ENCODE measurements around the gene CYP2E1. TPM values are rescaled to one million over a fixed set of nuclear protein-coding genes. Genes with fewer than 3 reads are reported as not detected.

The CYP2E1 gene
- polyA plus RNA-seq, 1 of the 3 experiments (the other 2 are of a cell fraction), result 0.61 TPM

- TF ChIP-seq GABPA (IDR thresholded peaks at IDR 0.05; ENCODE audit: low read depth) (no peak), YY1 (IDR thresholded peaks at IDR 0.05; ENCODE audit: low read depth) (no peak), CTCF (IDR thresholded peaks at IDR 0.05) (no peak), TCF12 (IDR thresholded peaks at IDR 0.05) (no peak), MAX (IDR thresholded peaks at IDR 0.05; ENCODE audit: low read depth) (no peak), FOXM1 (IDR thresholded peaks at IDR 0.05; ENCODE audit: low read depth) (no peak), TEAD4 (IDR thresholded peaks at IDR 0.05; ENCODE audit: borderline replicate concordance, insufficient read depth) (no peak), MEF2A (IDR thresholded peaks at IDR 0.05; ENCODE audit: borderline replicate concordance, low read depth) (no peak), USF1 (IDR thresholded peaks at IDR 0.05; ENCODE audit: borderline replicate concordance, low read depth) (no peak), NFIC (IDR thresholded peaks at IDR 0.05; ENCODE audit: borderline replicate concordance) (no peak), FOSL2 (IDR thresholded peaks at IDR 0.05; ENCODE audit: borderline replicate concordance, low read depth) (no peak), SIN3A (IDR thresholded peaks at IDR 0.05; ENCODE audit: borderline replicate concordance, low read depth, low read length) (no peak), NRF1 (IDR thresholded peaks at IDR 0.05; ENCODE audit: low read depth, low read length) (no peak), POLR2AphosphoS5 (IDR thresholded peaks at IDR 0.05; ENCODE audit: low read depth, low read length) (no peak), USF2 (IDR thresholded peaks at IDR 0.05; ENCODE audit: borderline replicate concordance, low read depth, low read length) (no peak), CHD2 (IDR thresholded peaks at IDR 0.05; ENCODE audit: low read length, partially characterized antibody) (no peak), REST (IDR thresholded peaks at IDR 0.05; ENCODE audit: low read depth, low read length) (no peak), ELF1 (IDR thresholded peaks at IDR 0.05) (no peak), GATA2 (CRISPR knock-in tag; IDR thresholded peaks at IDR 0.05) (no peak)
- Histone ChIP-seq H3K79me2 (ENCODE audit: insufficient read depth) (no peaks in the 10 kb centered on the region), H3K9ac (no peak overlapping the region), H3F3A (replicated peaks; ENCODE audit: insufficient read depth) (no peaks in the 10 kb centered on the region), H3K27ac (ENCODE audit: low read depth in 2 of 2, low read length in 1 of 2) (no peak overlapping the region), H3K4me1 (ENCODE audit: control insufficient read depth in 1 of 2, insufficient read depth in 2 of 2, low read depth in 1 of 2, low read length in 1 of 2) (no peaks in the 10 kb centered on the region; a peak in 1 of 4 replicates), H3K27me3 (ENCODE audit: insufficient read depth) (peaks cover 49% of the 10 kb centered on the region; the same call in 1 of the 2 replicates), H3K9me3 (no peaks in the 10 kb centered on the region), H3K4me2 (no peak overlapping the region), H3K9me2 (no peaks in the 10 kb centered on the region), H2AFZ (ENCODE audit: low read depth) (no peak overlapping the region), H4K20me1 (ENCODE audit: insufficient read depth) (no peaks in the 10 kb centered on the region), H3K4me3 (ENCODE audit: low read depth in 2 of 2, low read length in 1 of 2) (no peak overlapping the region), H3K36me3 (replicated peaks in 1 of 2; ENCODE audit: control insufficient read depth in 1 of 2, insufficient read depth in 2 of 2, low read length in 1 of 2) (no peaks in the 10 kb centered on the region)
- no peak for DNase-seq
- CTCF ChIA-PET, result interaction anchor here (1.1 kb wide), 1 partner anchor 203 kb away, joined by 4 read pairs; no protein-coding TSS in a partner anchor
- 2% methylated on average over 5 of the region's 7 CpGs for WGBS (ENCODE audit: low lambda C conversion rate)
- POLR2A ChIA-PET, result no interaction called here
These were observed 5.7 kb downstream of the CYP2E1 start for GRCh38 chr10:133532871-133533270.
